ENCODE measurements around the gene C16orf89. TPM values are rescaled to one million over a fixed set of nuclear protein-coding genes. Genes with fewer than 3 reads are reported as not detected.

Gene C16orf89
- not detected in 5 replicates for total RNA-seq (2022; extraction: Qiagen RNA extraction; ENCODE audit: low read depth)

GRCh38 chr16:5065813-5066212 is at the start of gene C16orf89:
Gene C16orf89 (minus strand): TSS chr16:5065956. CDS start chr16:5065908, 48 bp downstream.

GRCh38 chr16:5097470-5098220 is 31.9 kb upstream of the C16orf89 start, which contains the start of gene EEF2KMT:
Gene EEF2KMT (minus strand): TSS chr16:5097795. CDS start chr16:5097739, 56 bp downstream.

GRCh38 chr16:5071681-5072333 is 6.1 kb upstream of the C16orf89 start, which contains the start of gene ALG1:
Gene ALG1 (plus strand): TSS chr16:5071843. CDS start chr16:5071850, 7 bp downstream.

DNA sequence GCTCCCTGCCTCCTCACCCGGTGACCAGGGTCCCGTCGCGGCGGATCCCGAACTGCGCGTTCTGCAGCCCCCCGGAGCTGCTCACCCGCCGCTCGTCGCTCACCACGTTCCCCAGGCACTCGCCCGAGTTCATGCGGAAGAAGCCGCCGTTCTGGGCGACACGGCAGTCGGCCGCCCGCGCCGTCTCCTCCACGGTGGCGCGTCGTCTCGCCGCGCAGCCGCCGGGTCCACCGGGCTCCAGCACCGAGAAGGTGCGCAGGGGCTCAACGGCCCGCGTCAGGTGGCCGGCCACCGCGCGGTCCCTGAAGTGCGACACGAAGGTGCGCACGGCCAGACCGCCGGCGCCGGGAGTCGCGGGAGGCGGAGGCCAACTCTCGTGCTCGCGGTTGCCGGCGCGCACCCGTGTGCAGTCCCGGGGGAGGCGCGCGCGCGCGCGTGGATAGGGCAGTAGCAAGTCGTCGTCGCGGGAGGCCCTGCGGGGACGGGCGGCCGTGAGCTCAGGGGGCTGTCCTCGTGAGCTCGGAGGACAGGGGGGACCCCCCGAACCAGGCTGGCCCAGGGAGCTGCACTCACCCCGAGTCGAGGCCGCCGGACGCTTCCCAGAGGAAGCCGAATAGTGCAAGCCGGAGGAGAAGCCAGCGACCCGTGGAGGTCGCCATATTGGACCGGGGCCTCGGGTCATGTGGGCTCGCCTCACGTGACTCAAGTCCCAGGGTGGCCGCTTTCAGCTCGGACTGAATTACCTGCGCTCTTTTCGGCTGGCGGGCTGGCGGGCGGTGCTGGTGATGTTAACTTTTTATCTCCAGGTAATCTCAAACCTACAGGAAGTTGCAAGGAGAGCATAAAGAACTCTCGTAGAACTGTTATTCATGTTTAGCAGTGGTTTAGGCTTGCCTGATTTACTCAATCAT is 32.2 kb downstream of the C16orf89 start, which contains the start of gene NAGPA:
Gene NAGPA (minus strand): TSS at position 680 of the 911 bp plus-strand sequence. CDS start 21 bp downstream, at position 659.

Other genes with a start within 250 kb of the C16orf89 start
- 37.2 to 47.5 TPM (median 43.6 TPM) in 5 replicates for gene GLYR1, start 218.7 kb downstream of the C16orf89 start, total RNA-seq (2022; extraction: Qiagen RNA extraction; ENCODE audit: low read depth)
- 26.9 to 31.5 TPM (median 30.2 TPM) in 5 replicates for gene UBN1, start 218.5 kb downstream of the C16orf89 start, total RNA-seq (2022; extraction: Qiagen RNA extraction; ENCODE audit: low read depth)
- 2.5 to 3.0 TPM (median 2.6 TPM) in 5 replicates for gene PPL, start 128.8 kb downstream of the C16orf89 start, total RNA-seq (2022; extraction: Qiagen RNA extraction; ENCODE audit: low read depth)
- 0.03 to 0.13 TPM (median 0.10 TPM) in 3 of 5 replicates, not detected in the others for gene SEC14L5, start 107.6 kb downstream of the C16orf89 start, total RNA-seq (2022; extraction: Qiagen RNA extraction; ENCODE audit: low read depth)
- gene NAGPA, start 32.0 kb downstream of the C16orf89 start, total RNA-seq (2022; extraction: Qiagen RNA extraction; ENCODE audit: low read depth) = 15.6 to 19.1 TPM (median 16.9 TPM) in 5 replicates
- gene ALG1, start 5.9 kb upstream of the C16orf89 start, total RNA-seq (2022; extraction: Qiagen RNA extraction; ENCODE audit: low read depth) = 33.6 to 39.9 TPM (median 38.3 TPM) in 5 replicates
- 24.0 to 29.9 TPM (median 26.4 TPM) in 5 replicates for gene EEF2KMT, start 31.8 kb upstream of the C16orf89 start, total RNA-seq (2022; extraction: Qiagen RNA extraction; ENCODE audit: low read depth)